GM21528 (cell line): Measurements from ENCODE around the gene ZNF575.

Experiments
- ATAC-seq: cut with Tn5 transposase; IDR thresholded peaks from one replicate; pipeline ENCODE4 v1.9.1; 2021; ENCODE audit warnings: mild to moderate bottlenecking, moderate library complexity; ENCODE audit not compliant: unreplicated experiment, low FRiP score

Gene ZNF575, protein sequence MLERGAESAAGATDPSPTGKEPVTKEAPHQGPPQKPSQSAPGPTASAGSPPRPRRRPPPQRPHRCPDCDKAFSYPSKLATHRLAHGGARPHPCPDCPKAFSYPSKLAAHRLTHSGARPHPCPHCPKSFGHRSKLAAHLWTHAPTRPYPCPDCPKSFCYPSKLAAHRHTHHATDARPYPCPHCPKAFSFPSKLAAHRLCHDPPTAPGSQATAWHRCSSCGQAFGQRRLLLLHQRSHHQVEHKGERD

DNA sequence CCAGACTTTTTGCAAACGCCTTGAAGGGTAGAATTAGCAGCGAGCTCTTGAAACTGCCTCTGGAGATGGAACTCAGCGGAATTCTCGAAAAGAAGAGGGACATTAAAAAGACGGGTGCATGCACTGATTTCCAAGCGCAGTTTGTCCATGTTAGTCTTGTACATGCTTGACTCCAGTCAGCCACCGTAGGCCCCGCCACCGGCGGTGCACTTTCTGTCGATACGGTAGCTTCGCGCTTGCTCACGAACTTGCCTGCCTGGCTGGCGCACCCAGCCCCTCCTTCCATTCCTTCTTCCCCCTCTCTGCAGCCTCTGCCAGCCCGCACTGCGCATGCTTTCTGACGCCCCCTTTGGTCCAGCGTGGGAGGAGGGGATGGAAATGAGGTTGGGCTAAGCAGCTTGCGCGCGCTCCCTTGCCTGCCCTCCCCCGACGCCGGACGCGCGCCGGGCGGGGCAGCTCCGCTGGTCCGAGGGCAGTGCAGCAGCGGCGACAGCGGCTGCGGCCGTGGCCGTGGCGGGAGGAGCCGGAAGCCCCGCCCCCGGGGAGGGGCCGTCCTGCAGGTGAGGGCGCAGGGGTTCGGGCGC lies at the start of gene ZNF575:
ZNF575 (plus strand) TSS at position 227 of the 584 bp plus-strand sequence. CDS start 1,235 bp downstream, outside the sequence.
- peak; percentile 60 for ATAC-seq

DNA sequence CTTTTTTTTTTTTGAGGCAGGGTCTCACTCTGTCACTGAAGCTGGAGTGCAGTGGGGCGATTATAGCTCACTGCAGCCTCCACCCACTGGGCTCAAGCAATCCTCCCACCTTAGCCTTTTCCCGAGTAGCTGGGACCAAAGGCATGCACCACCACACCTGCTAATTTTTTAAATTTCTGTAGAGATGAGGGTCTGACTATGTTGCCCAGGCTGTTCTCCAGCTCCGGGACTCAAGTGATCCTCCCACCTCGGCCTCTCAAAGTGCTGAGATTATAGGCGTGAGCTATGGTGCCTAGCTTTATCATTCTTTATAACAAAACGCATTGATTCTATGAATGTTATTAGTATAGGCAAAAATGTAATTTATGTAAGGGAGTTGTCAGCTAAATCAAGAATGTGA lies 49.7 kb upstream of the ZNF575 start:
- no peak for ATAC-seq

DNA sequence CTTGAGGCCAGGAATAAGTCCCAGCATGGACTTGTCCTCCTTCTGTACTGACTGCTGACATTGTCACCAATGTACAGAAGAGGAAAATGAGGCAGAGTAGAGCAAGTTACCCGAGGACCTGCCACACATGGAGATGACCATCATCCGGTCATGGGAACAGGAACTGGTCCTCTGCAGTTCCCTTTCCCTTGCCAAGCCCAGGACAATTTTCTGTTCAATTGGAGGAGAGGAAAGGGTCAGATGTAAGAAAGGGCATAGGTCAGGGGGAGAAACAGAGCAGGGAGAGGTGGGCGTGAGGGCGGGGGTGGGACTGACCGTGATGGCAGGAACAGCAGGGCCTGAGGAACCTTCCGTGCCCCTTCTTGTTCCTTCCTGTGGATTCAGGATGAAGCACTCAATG lies 47.0 kb upstream of the ZNF575 start:
- ATAC-seq: no peak

DNA sequence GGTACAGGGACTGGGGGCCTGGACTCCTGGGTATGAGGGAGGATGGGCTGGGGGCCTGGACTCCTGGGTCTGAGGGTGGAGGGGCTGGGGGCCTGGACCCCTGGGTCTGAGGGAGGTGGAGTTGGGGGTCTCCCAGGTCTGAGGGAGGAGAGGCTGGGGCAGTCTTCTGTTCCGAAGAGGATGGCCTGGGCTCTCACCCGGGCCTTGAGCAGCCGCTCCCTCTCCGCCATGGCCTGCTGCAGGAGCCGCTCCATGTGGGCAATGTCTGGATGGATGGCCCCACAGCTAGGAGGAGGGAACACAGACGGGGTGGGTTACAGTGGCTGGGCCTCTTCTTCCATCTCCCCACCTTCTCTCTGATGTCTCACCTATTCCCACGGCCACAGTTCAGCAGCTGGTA lies 46.6 kb upstream of the ZNF575 start:
- ATAC-seq: no peak

DNA sequence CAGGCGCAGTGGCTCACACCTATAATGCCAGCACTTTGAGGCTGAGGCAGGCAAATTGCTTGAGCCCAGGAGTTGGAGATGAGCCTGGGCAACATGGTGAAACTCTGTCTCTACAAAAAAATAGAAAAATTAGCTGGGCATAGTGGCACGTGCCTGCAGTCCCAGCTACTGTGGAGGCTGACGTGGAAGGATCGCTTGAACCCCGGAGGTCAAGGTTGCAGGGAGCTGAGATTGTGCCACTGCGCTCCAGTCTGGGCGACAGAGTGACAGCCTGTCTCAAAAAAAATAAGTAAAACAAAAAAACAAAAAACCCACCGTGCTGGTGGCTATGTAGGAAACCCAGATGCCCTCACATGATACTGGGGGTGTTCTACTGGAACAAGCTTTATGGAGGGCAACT lies 44.8 kb upstream of the ZNF575 start:
- ATAC-seq: no peak

DNA sequence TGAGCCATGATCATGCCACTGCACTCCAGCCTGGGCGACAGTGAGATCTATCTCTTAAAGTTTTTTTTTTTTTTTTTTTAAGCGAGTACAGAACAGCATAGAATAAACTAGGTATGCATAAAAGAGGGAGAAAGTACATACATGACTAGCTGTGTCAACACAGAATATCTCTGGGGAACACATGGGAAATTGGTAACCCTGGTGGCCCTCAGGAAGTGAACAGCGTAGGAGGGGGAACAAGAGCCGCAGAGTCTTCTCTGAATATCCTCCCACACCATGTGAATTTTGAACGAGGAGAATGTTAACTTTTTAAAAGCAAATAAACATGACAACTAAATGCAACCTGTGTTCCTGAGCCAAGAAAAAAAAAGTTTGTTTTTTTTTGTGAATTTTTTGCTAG lies 43.7 kb upstream of the ZNF575 start:
- ATAC-seq: no peak

DNA sequence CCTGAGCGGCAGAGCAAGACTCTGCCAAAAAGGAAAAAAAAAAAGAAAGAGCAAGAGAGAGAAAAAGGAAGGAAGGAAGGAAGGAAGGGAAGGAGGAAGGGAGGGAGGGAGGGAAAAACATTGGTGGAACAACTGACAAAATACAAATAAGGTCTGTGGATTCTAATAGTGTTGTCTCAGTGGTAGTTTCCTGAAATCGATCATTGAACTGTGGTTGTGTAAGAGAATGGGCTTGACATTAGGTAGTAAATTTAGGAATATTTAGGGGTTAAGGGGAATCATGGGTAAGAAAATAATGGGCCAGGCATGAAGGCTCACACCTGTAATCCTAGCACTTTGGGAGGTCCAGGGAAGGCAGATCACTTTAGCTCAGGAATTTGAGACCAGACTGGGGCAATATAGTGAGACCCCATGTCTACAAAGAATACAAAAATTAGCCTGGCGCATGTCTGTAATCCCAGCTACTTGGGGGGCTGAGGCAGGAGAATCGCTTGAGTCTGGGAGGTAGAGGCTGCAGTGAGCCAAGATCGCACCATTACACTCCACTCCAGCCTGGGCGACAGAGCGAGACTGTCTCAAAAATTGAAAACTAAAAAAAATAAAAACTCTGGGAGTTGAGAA lies 42.9 kb upstream of the ZNF575 start:
- ATAC-seq: no peak

DNA sequence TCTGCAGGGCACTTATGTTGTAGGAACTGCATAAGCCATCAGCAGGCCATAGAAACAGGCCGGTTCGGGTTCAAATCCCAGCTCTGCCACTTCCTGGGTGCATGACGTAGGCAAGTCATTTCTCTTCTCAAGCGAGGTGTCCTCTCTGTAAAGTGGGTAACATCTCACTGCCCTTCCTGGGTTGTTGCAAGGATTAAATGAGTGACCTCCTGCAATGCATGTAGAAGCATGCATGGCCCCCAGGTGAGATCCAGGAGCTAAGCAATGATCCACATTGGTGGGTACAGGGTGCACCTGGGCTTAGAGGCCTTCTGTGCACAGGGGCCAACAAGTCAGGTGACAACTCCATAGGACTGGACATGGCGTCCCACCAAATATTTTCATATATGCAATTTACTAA lies 42.2 kb upstream of the ZNF575 start:
- no peak for ATAC-seq

DNA sequence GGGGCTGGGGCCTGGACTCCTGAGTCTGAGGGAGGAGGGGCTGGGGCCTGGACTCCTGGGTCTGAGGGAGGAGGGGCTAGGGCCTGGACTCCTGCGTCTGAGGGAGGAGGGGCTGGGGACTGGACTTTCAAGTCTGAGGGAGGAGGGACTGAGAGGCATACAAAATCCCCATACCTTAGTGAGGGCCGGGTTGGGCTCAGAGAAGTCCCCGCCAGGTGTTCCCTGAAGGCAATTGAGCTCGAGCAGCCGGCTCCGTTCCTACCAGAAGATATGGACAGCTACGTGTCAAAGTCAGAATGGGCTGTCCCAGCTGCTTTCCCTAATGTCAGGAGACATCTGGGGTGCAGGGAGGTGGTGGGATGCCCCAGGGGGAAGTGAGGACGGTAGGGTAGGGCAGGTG lies 37.9 kb upstream of the ZNF575 start:
- ATAC-seq: no peak

DNA sequence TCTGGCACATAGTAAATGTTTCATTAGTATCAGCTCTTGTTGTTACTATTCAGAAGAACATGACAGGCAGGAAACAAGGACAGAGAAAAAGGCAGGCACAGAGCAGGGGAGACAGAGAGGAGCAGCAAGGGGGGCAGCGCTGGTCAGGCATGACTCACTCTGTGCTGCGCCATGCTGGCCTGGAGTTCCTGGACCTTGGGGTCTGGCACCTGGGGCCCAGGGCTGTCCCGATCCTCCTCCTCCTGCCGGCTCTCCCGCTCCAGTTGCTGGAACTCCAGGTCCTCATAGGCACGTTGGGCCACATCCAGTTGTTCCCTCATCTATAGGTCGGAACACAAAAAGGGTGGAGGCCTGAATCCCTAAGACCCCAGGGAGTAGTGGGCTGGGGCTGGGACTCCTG lies 36.0 kb upstream of the ZNF575 start:
- ATAC-seq: no peak

DNA sequence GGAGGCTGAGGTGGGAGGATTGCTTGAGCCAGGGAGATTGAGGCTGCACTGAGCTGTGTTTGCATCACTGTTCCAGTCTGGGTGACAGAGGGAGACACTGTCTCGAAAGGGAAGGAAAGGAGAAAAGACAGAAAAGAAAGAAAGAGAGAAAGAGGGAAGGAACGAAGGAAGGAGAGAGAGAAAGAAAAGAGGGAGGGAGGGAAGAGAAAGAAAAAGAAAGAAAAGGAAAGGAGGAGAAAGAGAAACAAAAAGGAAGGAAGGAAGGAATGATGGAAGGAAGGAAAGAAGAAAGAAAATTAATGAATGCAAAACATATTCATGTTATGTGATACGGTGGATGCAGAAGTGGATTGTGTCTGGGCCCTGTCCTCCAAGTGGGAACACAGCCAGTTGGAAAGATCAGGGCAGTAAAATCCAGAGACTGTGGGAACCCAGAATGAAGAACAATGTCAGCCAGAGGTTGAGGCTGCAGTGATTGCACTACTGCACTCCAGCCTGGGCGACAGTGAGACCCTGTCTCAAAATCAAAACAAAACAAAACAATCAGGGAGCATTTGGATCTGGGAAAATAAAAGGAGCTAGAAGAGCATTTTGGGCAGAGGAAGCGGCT lies 34.6 kb upstream of the ZNF575 start:
- ATAC-seq: no peak

DNA sequence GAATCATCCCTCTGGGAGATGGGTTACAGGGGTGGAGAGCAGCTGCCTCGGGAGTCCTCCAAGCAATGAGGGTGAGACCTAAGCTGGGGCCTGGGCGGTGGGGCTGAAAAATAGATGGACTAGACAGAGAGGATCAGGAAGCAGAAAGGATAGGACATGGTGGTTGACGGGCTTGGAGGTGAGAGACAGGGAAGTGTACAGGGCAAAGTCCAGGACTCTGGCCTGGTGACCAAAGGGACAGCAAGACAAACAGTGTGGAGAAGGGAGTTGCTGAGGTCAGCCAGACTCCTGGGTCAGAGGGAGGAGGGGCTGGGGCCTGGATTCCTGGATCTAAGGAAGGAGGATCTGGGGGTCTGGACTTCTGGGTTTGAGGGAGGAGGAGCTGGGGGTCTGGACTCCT lies 33.9 kb upstream of the ZNF575 start:
- ATAC-seq: no peak

DNA sequence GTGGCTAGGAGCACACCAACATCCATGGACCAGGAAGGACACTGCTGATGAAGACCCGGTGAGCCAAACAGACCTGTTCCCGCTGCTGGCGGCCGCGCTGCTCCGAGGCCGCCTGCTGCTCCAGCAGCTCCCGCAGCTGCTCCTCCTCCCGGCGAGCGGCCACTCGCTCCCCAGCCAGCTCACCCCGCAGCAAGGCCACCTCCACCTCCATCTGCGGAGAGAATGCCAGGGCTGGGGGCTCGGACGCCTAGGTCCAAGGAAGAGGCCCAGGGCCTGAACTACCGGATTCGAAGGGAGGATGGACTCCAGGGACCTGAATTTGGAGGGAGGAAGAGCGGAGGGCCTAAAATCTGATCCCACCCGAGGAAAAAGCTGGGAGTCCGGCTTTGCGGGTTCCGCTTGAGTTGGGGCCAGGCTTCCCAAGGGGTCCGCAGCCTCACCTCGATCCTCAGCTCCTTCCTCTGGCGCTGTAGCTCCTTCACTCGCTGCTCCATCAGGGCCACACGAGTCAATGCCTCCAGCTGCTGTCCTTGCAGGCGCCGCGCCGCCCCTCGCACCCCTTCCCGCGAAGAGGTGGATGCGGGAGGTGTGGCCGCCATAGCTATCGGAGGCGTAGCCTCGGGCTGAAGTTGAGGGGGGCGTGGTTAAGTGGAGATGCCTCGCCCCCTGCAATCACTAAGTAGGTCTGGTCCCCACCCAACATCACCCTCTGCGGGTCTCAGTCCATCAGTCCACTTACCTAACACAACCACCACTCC lies 31.1 kb upstream of the ZNF575 start:
- no peak for ATAC-seq

DNA sequence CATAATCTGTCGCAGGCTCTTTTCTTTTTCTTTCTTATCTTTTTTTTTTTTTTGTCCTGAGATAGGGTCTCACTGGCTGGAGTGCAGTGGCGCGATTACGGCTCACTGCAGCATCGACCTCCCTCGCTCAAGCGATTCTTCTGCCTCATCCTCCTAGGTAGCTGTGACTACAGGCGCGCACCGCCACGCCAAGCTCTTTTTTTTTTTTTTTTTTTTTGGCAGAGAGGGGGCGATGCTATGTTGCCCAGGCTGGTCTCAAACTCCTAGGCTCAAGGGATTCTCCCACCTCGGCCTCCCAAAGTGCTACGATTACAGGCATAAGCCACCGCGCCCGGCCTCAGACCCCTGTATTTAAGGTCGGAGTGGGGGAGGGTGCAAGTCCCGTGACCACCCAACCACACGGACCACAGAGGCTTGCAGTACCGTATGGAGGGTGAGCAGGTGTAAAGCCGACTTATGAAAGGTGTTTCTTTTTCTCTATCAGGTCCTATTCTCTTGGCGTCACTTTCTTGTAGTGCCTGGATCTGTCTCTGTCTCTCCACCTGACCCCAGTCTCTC lies 30.5 kb upstream of the ZNF575 start:
- no peak for ATAC-seq

DNA sequence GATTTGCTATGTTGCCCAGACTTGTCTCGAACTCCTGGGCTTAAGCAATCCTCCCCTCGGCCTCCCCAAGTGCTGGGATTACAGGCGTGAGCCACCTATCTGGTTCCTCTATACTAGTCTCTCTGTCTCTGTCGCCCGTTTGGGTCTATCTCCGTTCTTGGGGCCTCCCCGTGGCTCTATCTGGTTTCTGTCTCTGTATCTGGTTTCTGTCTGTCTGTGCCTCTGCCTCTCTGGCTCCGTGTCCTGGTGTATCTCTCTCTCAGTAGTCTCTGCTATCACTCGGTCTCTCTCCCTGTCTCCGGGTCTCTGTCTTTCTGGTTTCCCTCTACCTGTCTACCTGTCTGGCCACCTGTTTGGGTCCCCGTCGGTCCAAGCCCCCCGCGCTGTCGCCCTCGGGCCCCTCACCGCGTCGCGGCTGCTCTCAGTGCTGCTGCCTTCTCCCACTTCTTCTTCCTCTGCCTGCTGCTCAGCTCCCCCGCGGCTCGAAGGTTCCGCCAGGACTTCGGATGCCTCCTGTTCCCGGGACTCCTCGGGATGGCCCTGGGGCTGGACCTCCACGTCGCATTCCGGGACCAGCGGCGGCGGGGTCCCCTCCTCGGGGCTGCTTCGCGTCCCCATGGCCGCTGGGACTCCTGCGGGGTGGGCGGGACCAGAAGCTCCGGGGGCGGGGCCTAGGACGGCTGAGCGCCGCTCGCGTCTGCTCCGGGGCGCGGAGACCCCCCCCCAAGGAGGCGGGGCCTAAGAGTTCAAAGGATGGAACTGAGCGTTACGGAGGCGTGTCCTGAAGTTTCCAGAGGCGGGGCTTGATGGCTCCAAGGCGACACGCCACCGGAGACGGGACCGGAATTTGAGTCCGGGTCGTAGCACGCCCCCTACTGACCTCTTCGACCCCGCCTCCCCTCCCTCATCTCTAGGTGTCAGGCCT lies 29.2 kb upstream of the ZNF575 start:
- ATAC-seq: peak; percentile 92

DNA sequence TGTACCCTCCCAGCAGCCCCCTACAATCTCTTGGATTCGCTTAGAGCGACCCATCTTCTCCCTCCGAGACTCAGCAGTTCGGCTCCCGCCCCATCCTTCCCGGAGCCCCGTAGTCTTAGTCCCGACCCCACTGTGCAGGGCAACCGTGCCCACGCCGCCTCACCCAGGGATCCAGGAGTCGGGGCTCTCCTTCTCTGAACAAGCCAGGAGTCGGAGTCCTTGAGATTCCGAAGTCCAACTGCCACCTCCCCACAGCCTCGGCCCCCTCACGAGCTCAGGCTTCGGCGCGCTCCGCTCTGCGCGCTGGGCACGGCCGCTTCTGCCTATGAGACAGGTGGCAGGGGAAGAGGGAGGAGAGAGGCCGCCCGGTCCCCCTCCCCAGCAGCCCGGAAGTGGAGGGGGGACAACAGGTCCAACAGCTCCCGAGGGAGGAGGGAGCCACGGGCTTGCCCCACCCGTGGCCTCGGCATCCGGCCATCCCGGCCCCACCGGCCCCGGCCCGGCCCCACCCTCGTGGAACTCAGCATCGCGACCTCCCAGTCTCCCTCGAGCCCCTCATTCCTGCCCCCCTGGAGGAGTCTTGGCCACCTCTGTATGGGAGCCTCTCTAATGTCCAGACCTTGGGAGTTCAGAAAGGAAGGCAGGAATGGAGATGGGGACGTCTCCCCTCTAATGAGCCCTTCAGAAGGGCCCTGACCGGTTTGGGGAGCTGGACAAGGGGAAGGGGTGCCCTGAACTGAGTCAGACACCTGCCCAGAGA lies 28.4 kb upstream of the ZNF575 start, which contains the start of gene PHLDB3:
PHLDB3 (minus strand) TSS at position 321 of the 760 bp plus-strand sequence. CDS start 628 bp downstream, outside the sequence.
- peak; percentile 28 for ATAC-seq

DNA sequence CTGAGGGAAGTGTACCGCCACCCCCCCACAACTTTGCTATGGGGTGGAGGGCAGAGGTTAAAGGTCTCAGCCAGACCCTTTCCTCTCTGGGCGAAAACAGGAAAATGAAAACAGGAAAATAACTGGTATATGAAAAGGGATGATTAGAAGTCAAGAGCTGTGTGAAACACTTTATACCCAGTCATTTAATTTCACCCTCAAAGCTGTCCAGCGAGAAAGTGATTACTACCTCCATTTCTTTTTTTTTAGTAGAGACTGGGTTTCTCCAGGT lies 27.9 kb upstream of the ZNF575 start:
- ATAC-seq: no peak

DNA sequence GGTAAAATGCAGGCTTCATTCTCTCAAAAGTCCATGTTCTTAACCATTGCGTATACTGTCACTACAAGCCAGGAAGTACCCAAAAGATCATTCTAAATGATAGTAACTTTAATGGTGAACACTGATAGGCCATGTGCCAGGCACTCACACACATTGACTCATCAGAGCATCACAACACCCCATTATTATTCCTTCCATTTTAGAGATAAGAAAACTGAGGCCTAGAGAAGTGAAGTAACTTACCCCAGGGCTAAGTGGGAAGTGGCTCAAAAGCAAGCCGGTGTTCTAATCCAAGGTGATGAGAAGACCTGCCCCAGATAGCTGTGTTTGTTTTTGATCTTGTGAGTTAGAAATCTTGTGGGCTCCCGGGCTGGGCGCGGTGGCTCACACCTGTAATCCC lies 27.0 kb upstream of the ZNF575 start:
- no peak for ATAC-seq

DNA sequence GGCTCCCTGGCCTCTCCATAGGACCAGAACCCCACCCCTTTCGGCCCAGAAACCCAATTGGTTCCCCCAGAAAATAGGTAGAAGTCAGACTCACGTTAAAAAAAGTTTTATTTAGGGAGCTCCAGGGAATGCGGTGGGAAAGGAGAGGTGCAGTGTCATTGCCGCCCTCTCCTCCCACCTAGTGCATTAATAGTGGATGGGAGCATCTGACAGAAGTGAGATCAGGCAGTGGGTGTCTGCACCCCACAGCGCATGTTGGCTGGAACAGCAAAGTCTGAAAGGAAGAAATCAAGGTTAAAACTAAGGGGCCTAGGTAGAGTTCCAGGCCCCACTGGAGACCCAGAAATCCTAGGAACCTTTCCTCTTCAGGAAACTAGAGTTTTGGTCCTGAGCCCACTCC lies 26.4 kb upstream of the ZNF575 start:
- ATAC-seq: no peak
